Mucosa of descending colon (tissue), 3 donors: ENCODE measurements around the gene SLX9. TPM values are rescaled to one million over a fixed set of nuclear protein-coding genes. Genes with fewer than 3 reads are reported as not detected.

ENCODE experiments used
- ATAC-seq: fragments of 200-7000 bp; cut with Tn5 transposase; one replicate; pipeline ENCODE4 v1.9.1; 2020; ENCODE audit warnings: mild to moderate bottlenecking, moderate library complexity
- DNase-seq, 3 donors: peaks; one replicate each; pipeline ENCODE4 v3.0.0-alpha.2; 2020
- H3K36me3 ChIP-seq: fragments of 200-600 bp; one replicate; pipeline ENCODE4 v1.8.0; 2021; ENCODE audit warnings: low read depth, mild to moderate bottlenecking
- H3K4me1 ChIP-seq: fragments of 200-600 bp; one replicate; pipeline ENCODE4 v1.8.0; 2021; ENCODE audit warnings: low read depth, mild to moderate bottlenecking
- H3K4me3 ChIP-seq: fragments of 200-600 bp; one replicate; pipeline ENCODE4 v1.8.0; 2021; ENCODE audit warnings: mild to moderate bottlenecking
- H3K9me3 ChIP-seq: fragments of 200-600 bp; one replicate; pipeline ENCODE4 v1.8.0; 2021; ENCODE audit warnings: mild to moderate bottlenecking
- CTCF ChIP-seq: fragments of 200-600 bp; IDR thresholded peaks from one replicate; pipeline ENCODE4 v1.8.0; 2022; ENCODE audit warnings: antibody characterized with exemption, mild to moderate bottlenecking
- intact Hi-C, 2 donors: fragments of 100-400 bp; cut with DNase I in 1 of 2; cut with micrococcal nuclease in 1 of 2; formaldehyde crosslinking; loops; one replicate each; pipeline versions ENCODE4 v1.11.0 to v1.11.1; 2022; cut with DNase I, micrococcal nuclease
- total RNA-seq, 3 donors: library from RNA; stranded (reverse); fragmentation: NEBNext Ultra II Directional in 2 of 3; extraction: Animal tissue kit (Norgen Biotek cat#: 25700) in 2 of 3; gene quantifications; one replicate each; pipeline versions ENCODE4 v1.2.1 to v1.2.4, GENCODE V29; 2021 to 2023
- donor health status: DM: no; HTN: no; CAD: no; lungs with moderate emphysema.
- donor health status: DM: no; HTN: no; CAD: no.
- donor health status: DM: no; HTN: yes; CAD: no.

SLX9 gene
- total RNA-seq, 3 donors from 2014 or later = 19.8 to 42.2 (median 20.9) TPM

- DNase-seq (peak in 1 of 3 donors; percentile 58), ATAC-seq (peak; percentile 35)
- intact Hi-C loops = no loop called here
- no peaks in the 10 kb centered on the region for H3K36me3 ChIP-seq
- H3K4me3 ChIP-seq = no peak overlapping the region
- H3K4me1 ChIP-seq = no peaks in the 10 kb centered on the region
- TF ChIP-seq CTCF = no peak
- H3K9me3 ChIP-seq = no peaks in the 10 kb centered on the region
Observed at GRCh38 chr21:44919913-44920693, 19.7 kb upstream of the SLX9 start.

- TF ChIP-seq CTCF = no peak
- Histone ChIP-seq H3K4me3 (no peak within 1 kb of the TSS), H3K36me3 (no peaks in the 10 kb centered on the region), H3K4me1 (no peaks in the 10 kb centered on the region), H3K9me3 (no peaks in the 10 kb centered on the region)
- intact Hi-C loops = no loop called here
- ATAC-seq = peak; percentile 75
- DNase-seq = peak in 2 of 3 donors; percentile 42 to 87
Observed at GRCh38 chr21:44920694-44921604, 18.9 kb upstream of the SLX9 start, which contains the start of gene ITGB2. TSS of gene ITGB2 (minus strand) at chr21:44920899. CDS start at chr21:44910782, 10,117 bp downstream.

GRCh38 chr21:44921928-44922327 is 17.9 kb upstream of the SLX9 start:
- intact Hi-C loops = no loop called here
- Histone ChIP-seq H3K9me3 (no peaks in the 10 kb centered on the region), H3K36me3 (no peaks in the 10 kb centered on the region), H3K4me3 (no peak overlapping the region), H3K4me1 (no peaks in the 10 kb centered on the region)
- no peak for ATAC-seq
- no peak for DNase-seq
- TF ChIP-seq CTCF = no peak

GRCh38 chr21:44923480-44924084 is 16.2 kb upstream of the SLX9 start:
- DNase-seq = no peak
- no peak for TF ChIP-seq CTCF
- Histone ChIP-seq H3K4me3 (no peak overlapping the region), H3K9me3 (no peaks in the 10 kb centered on the region), H3K36me3 (no peaks in the 10 kb centered on the region), H3K4me1 (no peaks in the 10 kb centered on the region)
- intact Hi-C loops = no loop called here
- ATAC-seq = no peak

GRCh38 chr21:44924606-44925377 is 15.0 kb upstream of the SLX9 start:
- Histone ChIP-seq H3K36me3 (no peaks in the 10 kb centered on the region), H3K9me3 (no peaks in the 10 kb centered on the region), H3K4me3 (no peak overlapping the region), H3K4me1 (no peaks in the 10 kb centered on the region)
- TF ChIP-seq CTCF = no peak
- intact Hi-C loops = no loop called here
- no peak for ATAC-seq
- DNase-seq = no peak
